Thyroid gland (tissue), 4 donors: ENCODE measurements around the gene TMA7.

ENCODE experiments used
- CTCF ChIP-seq, 6 experiments: fragments of 200-600 bp in 3 of 6; fragments of 450-650 bp in 3 of 6; sonication (generic) in 3 of 6; IDR thresholded peaks; one replicate each; pipeline ENCODE4 v1.5.1; 2016 to 2019; ENCODE audit warnings: antibody characterized with exemption in 6 of 6, mild to moderate bottlenecking in 2 of 6, inconsistent platforms in 1 of 6, moderate library complexity in 1 of 6
- POLR2A ChIP-seq, 2 donors: fragments of 450-650 bp; IDR thresholded peaks; one replicate each; pipeline ENCODE4 v1.6.1; 2017; ENCODE audit warnings: antibody characterized with exemption in 2 of 2, mild to moderate bottlenecking in 2 of 2, moderate library complexity in 1 of 2

- no peak for TF ChIP-seq CTCF (IDR thresholded peaks at IDR 0.05)
- no peak for TF ChIP-seq POLR2A (IDR thresholded peaks at IDR 0.05)
These were observed 27.0 kb upstream of the TMA7 start for GRCh38 chr3:48413086-48413485.
